ENCODE data around the gene PTPN3. TPM values are rescaled to one million over a fixed set of nuclear protein-coding genes. Genes with fewer than 3 reads are reported as not detected.

PTPN3 gene
- total RNA-seq, 1 donor from 2014 or later: 6.8 TPM

GRCh38 chr9:109499631-109500410 is 1.7 kb upstream of the PTPN3 start:
- Mint-ChIP-seq H3K27me3 (ENCODE audit: low read depth) (peaks cover 88% of the 10 kb centered on the region), H3K4me3 (peak overlapping the region; percentile 65), H3K27ac (no peak overlapping the region), H3K4me1 (peaks cover 20% of the 10 kb centered on the region), H3K9me3 (no peaks in the 10 kb centered on the region), H3K36me3 (no peaks in the 10 kb centered on the region)
- DNase-seq (ENCODE audit: low spot score in 2 of 2, unreplicated experiment in 2 of 2): peak; percentile 37 to 58
- TF ChIP-seq CTCF (IDR thresholded peaks at IDR 0.05; ENCODE audit: unreplicated experiment): no peak

- Mint-ChIP-seq H3K27ac (no peak overlapping the region), H3K27me3 (ENCODE audit: low read depth) (peaks cover 88% of the 10 kb centered on the region), H3K4me1 (peaks cover 20% of the 10 kb centered on the region), H3K36me3 (no peaks in the 10 kb centered on the region), H3K9me3 (no peaks in the 10 kb centered on the region), H3K4me3 (peak overlapping the region; percentile 65)
- no peak for DNase-seq (ENCODE audit: low spot score in 2 of 2, unreplicated experiment in 2 of 2)
- TF ChIP-seq CTCF (IDR thresholded peaks at IDR 0.05; ENCODE audit: unreplicated experiment): no peak
Measured at GRCh38 chr9:109499093-109499630, 1.1 kb upstream of the PTPN3 start.

- Mint-ChIP-seq H3K36me3 (no peaks in the 10 kb centered on the region), H3K4me3 (peak overlapping the region; percentile 71), H3K27me3 (ENCODE audit: low read depth) (peaks cover 75% of the 10 kb centered on the region), H3K4me1 (peaks cover 20% of the 10 kb centered on the region), H3K9me3 (no peaks in the 10 kb centered on the region), H3K27ac (no peak overlapping the region)
- no peak for DNase-seq (ENCODE audit: low spot score in 2 of 2, unreplicated experiment in 2 of 2)
- no peak for TF ChIP-seq CTCF (IDR thresholded peaks at IDR 0.05; ENCODE audit: unreplicated experiment)
Measured at GRCh38 chr9:109497226-109498153, 617 bp downstream of the PTPN3 start.

GRCh38 chr9:109496841-109497225 is 1.3 kb downstream of the PTPN3 start:
- Mint-ChIP-seq H3K36me3 (no peaks in the 10 kb centered on the region), H3K27me3 (ENCODE audit: low read depth) (peaks cover 69% of the 10 kb centered on the region), H3K27ac (no peak overlapping the region), H3K4me1 (peaks cover 20% of the 10 kb centered on the region), H3K9me3 (no peaks in the 10 kb centered on the region), H3K4me3 (peak overlapping the region; percentile 71)
- DNase-seq (ENCODE audit: low spot score in 2 of 2, unreplicated experiment in 2 of 2): no peak
- TF ChIP-seq CTCF (IDR thresholded peaks at IDR 0.05; ENCODE audit: unreplicated experiment): no peak

- Mint-ChIP-seq H3K4me3 (peak overlapping the region; percentile 15), H3K4me1 (peaks cover 20% of the 10 kb centered on the region), H3K36me3 (no peaks in the 10 kb centered on the region), H3K9me3 (no peaks in the 10 kb centered on the region), H3K27ac (no peak overlapping the region), H3K27me3 (ENCODE audit: low read depth) (peaks cover 63% of the 10 kb centered on the region)
- TF ChIP-seq CTCF (IDR thresholded peaks at IDR 0.05; ENCODE audit: unreplicated experiment): no peak
- no peak for DNase-seq (ENCODE audit: low spot score in 2 of 2, unreplicated experiment in 2 of 2)
Measured at GRCh38 chr9:109496218-109496617, 1.9 kb downstream of the PTPN3 start.

Measured in mesothelial cell of epicardium (in vitro differentiated cells).